ENCODE results near the gene PCK1. TPM values are rescaled to one million over a fixed set of nuclear protein-coding genes. Genes with fewer than 3 reads are reported as not detected.

The PCK1 gene
- total RNA-seq, 2 experiments from 2014 or later = not detected

DNA sequence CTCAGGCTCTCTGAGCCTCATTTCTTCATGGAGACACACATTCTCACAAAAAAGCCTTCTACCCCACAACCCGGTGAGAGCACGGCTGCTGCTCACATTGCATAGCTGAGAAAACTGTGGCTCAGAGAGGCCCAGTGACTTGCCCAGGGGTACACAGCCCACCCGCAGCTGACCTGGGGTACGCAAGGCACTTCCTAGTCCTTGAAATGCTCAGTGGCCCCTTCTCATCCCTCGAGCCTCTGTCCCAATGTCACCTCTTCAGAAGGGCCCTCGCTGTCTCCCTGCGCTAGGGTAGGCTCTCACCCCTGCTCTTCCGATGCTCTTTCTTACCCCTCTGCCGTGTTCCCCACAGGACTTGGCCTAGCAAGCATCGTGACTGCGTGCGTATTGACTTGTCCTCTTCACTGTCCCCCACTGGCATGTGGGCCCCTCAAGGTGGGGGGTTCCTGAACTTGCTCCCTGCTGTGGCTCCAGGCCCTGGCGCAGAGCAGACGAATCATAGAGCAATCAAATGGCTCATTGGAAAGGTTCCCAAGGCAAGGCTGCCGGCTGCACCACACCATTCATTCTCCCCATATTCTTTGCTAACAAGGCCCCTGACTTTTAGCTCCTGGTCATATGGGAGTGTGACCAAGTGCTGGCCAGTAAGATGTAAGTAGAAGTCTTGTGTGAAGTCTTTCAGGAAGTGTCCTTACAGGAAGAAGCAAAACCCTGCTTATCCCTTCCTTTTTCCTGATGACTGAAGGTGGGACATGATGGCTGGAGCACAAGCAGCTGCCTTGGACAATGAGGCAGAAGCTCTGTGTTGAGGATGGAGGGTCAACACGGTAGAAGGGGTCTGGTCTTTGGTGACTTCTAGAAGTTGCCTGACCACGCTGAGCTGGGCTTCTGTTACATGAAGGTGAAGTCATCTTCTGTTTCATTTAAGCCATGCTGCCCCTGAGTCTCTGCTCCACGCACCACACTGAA is 22.7 kb downstream of the PCK1 start:
- H3K27me3 Mint-ChIP-seq = peaks cover 50% of the 10 kb centered on the region

GRCh38 chr20:57584768-57585461 is 24.0 kb downstream of the PCK1 start:
- peaks cover 46% of the 10 kb centered on the region for H3K27me3 Mint-ChIP-seq
- ChIA-PET CTCF (no interaction called here), POLR2A (no interaction called here)
- intact Hi-C loops (cut with micrococcal nuclease) = no loop called here
- no peak overlapping the region for H3K27ac Mint-ChIP-seq
- no peaks in the 10 kb centered on the region for H3K4me1 Mint-ChIP-seq (ENCODE audit: low read depth)
- H3K36me3 Mint-ChIP-seq = no peaks in the 10 kb centered on the region
- H3K9me3 Mint-ChIP-seq = peaks cover 5% of the 10 kb centered on the region
- H3K4me3 Mint-ChIP-seq = no peak overlapping the region
- DNase-seq = no peak

More for the DNA sequence above, 22.7 kb downstream of the PCK1 start:
- peaks cover 5% of the 10 kb centered on the region for H3K9me3 Mint-ChIP-seq
- H3K4me1 Mint-ChIP-seq (ENCODE audit: low read depth) = no peaks in the 10 kb centered on the region
- intact Hi-C loops (cut with micrococcal nuclease) = no loop called here
- POLR2A ChIA-PET = no interaction called here
- H3K4me3 Mint-ChIP-seq = no peak overlapping the region
- no peak overlapping the region for H3K27ac Mint-ChIP-seq
- CTCF ChIA-PET = interaction anchor here (0.7 to 1.8 kb wide), 3 partner anchors 11 to 225 kb away, joined by 3 to 7 read pairs (median 3); no protein-coding TSS in a partner anchor
- H3K36me3 Mint-ChIP-seq = no peaks in the 10 kb centered on the region
- no peak for DNase-seq

DNA sequence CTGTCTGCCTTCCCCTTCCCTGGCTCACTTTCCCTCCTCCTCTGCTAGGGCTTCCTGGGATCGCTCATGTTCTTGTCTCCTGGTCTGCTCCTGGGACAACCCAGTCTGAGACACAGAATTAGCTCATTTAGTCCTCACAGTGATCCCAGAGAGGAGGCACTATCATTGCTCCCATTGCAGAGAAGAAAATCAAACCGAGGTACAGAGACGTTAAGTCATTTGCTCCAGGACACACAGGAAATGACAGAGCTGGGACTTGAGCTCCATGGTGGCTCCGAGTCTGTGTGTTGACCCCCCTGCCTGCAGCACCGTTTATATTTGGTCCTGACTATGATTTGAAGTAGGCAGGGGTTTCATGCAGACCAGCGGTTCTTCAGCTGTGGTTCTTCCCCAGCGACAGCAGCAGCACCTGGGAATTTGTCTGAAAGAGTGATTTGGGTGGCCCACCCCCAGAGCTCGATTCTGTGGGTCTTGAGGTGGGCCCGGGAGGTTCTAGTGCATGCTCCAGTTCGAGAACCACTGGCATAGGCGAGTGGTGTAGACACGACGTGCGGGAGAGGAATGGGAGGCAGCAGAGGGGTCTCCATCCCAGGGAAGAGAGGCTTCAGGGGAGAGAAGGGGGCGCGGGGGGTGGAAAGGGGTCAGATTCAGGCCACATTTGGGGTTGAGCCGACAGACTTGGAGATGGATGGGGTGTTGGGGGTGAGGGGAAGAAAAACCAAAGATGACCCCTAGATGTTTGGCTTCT is 24.7 kb downstream of the PCK1 start:
- H3K27ac Mint-ChIP-seq = no peak overlapping the region
- POLR2A ChIA-PET = no interaction called here
- no peak overlapping the region for H3K4me3 Mint-ChIP-seq
- DNase-seq = no peak
- H3K4me1 Mint-ChIP-seq (ENCODE audit: low read depth) = no peaks in the 10 kb centered on the region
- peaks cover 5% of the 10 kb centered on the region for H3K9me3 Mint-ChIP-seq
- no peaks in the 10 kb centered on the region for H3K36me3 Mint-ChIP-seq
- CTCF ChIA-PET = no interaction called here
- intact Hi-C loops (cut with micrococcal nuclease) = no loop called here
- peaks cover 39% of the 10 kb centered on the region for H3K27me3 Mint-ChIP-seq

DNA sequence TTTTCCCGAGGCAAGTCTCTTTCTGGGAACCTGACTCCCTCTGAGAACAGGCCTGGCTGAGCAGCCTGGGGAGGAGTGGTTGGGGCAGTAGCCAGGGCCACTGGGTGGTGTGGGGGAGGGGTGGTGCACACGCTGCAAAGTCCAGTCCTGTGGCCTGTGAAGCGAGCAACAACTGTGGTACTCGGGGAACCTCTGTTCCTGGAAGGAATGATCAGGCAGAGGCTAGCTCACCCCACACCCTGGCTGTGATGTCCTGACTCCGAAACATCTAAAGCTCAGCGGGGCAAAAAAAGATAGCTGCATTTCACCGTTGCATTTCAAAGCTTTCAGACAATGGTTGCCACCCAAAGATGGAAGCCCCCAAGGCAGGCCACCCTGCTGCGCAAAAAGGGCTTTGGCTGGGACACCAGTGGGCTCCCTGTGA is 25.5 kb downstream of the PCK1 start:
- no peak overlapping the region for H3K4me3 Mint-ChIP-seq

GRCh38 chr20:57586943-57587277 is 26.0 kb downstream of the PCK1 start:
- H3K4me3 Mint-ChIP-seq = no peak overlapping the region
- intact Hi-C loops (cut with micrococcal nuclease) = no loop called here
- ChIA-PET POLR2A (interaction anchor here (0.7 kb wide), 1 partner anchor 9 kb away, joined by 3 read pairs; no protein-coding TSS in a partner anchor), CTCF (no interaction called here)
- DNase-seq = no peak
- no peaks in the 10 kb centered on the region for H3K36me3 Mint-ChIP-seq
- no peak overlapping the region for H3K27ac Mint-ChIP-seq
- H3K27me3 Mint-ChIP-seq = peaks cover 29% of the 10 kb centered on the region
- no peaks in the 10 kb centered on the region for H3K4me1 Mint-ChIP-seq (ENCODE audit: low read depth)
- H3K9me3 Mint-ChIP-seq = peaks cover 5% of the 10 kb centered on the region

More for the DNA sequence above, 25.5 kb downstream of the PCK1 start:
- H3K27ac Mint-ChIP-seq = no peak overlapping the region
- H3K27me3 Mint-ChIP-seq = peaks cover 32% of the 10 kb centered on the region
- no peak for DNase-seq
- intact Hi-C loops (cut with micrococcal nuclease) = no loop called here
- CTCF ChIA-PET = no interaction called here
- H3K36me3 Mint-ChIP-seq = no peaks in the 10 kb centered on the region
- peaks cover 5% of the 10 kb centered on the region for H3K9me3 Mint-ChIP-seq
- no peaks in the 10 kb centered on the region for H3K4me1 Mint-ChIP-seq (ENCODE audit: low read depth)
- POLR2A ChIA-PET = interaction anchor here (0.7 kb wide), 1 partner anchor 10 kb away, joined by 3 read pairs; no protein-coding TSS in a partner anchor

DNA sequence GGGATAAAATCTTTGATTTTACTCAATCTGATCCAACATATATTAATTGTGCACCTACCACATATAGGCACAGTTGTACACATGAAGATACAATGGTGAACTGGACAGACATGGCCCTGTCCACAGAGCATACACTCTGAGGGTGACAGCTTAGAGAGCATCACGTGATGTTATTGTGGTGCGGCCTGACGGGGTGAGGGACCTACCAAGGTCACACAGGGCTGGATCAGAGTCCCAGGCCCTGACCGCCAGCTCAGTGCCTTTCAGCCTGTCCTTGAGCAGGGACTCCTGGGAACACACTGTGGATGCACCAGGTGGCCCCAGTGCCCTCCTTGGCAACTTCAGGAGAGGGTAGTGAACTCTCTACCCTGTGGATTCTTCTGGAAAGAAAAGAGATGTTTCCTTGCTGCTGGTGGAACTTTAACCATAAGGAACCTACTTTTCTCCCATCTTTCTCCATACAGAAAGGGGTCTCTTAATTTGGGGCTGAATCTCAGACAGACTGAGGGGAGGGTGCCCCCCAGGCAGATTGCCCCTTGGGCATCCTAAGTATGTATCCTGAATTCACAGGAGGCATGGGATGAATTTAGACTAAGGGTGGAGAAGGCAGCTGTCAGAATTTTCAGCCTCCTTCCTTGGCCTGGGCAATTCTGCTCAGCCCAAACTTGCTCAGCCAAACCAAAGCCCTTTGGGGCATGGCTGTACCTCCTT is 26.5 kb downstream of the PCK1 start:
- Mint-ChIP-seq H3K4me1 (ENCODE audit: low read depth) (no peaks in the 10 kb centered on the region), H3K27me3 (peaks cover 25% of the 10 kb centered on the region), H3K9me3 (peaks cover 5% of the 10 kb centered on the region), H3K4me3 (no peak overlapping the region), H3K36me3 (no peaks in the 10 kb centered on the region), H3K27ac (no peak overlapping the region)
- ChIA-PET POLR2A (no interaction called here), CTCF (interaction anchor here (1.3 kb wide), 1 partner anchor 9 kb away, joined by 4 read pairs; no protein-coding TSS in a partner anchor)
- DNase-seq = no peak
- intact Hi-C loops (cut with micrococcal nuclease) = no loop called here

- Mint-ChIP-seq H3K36me3 (no peaks in the 10 kb centered on the region), H3K4me3 (no peak overlapping the region), H3K27ac (no peak overlapping the region), H3K4me1 (ENCODE audit: low read depth) (no peaks in the 10 kb centered on the region), H3K27me3 (peaks cover 21% of the 10 kb centered on the region), H3K9me3 (peaks cover 5% of the 10 kb centered on the region)
- ChIA-PET CTCF (interaction anchor here (1.3 kb wide), 1 partner anchor 9 kb away, joined by 4 read pairs; no protein-coding TSS in a partner anchor), POLR2A (no interaction called here)
- DNase-seq = no peak
- intact Hi-C loops (cut with micrococcal nuclease) = no loop called here
These were observed 27.1 kb downstream of the PCK1 start for GRCh38 chr20:57587989-57588377.

- Mint-ChIP-seq H3K27ac (no peak overlapping the region), H3K4me3 (no peak overlapping the region), H3K36me3 (no peaks in the 10 kb centered on the region), H3K4me1 (ENCODE audit: low read depth) (no peaks in the 10 kb centered on the region), H3K27me3 (peaks cover 16% of the 10 kb centered on the region), H3K9me3 (peaks cover 5% of the 10 kb centered on the region)
- no peak for DNase-seq
- ChIA-PET POLR2A (interaction anchor here (0.5 kb wide), 1 partner anchor 1298 kb away, joined by 3 read pairs; no protein-coding TSS in a partner anchor), CTCF (interaction anchor here (1.3 kb wide), 1 partner anchor 8 kb away, joined by 4 read pairs; no protein-coding TSS in a partner anchor)
- intact Hi-C loops (cut with micrococcal nuclease) = no loop called here
These were observed 27.7 kb downstream of the PCK1 start for GRCh38 chr20:57588596-57588995.

GRCh38 chr20:57589123-57589727 is 28.3 kb downstream of the PCK1 start:
- no peaks in the 10 kb centered on the region for H3K4me1 Mint-ChIP-seq (ENCODE audit: low read depth)
- DNase-seq = no peak
- ChIA-PET CTCF (no interaction called here), POLR2A (interaction anchor here (0.5 kb wide), 1 partner anchor 1297 kb away, joined by 3 read pairs; no protein-coding TSS in a partner anchor)
- H3K9me3 Mint-ChIP-seq = peaks cover 5% of the 10 kb centered on the region
- H3K4me3 Mint-ChIP-seq = no peak overlapping the region
- peaks cover 12% of the 10 kb centered on the region for H3K27me3 Mint-ChIP-seq
- H3K27ac Mint-ChIP-seq = no peak overlapping the region
- H3K36me3 Mint-ChIP-seq = no peaks in the 10 kb centered on the region
- intact Hi-C loops (cut with micrococcal nuclease) = no loop called here

- ChIA-PET CTCF (no interaction called here), POLR2A (no interaction called here)
These were observed 29.0 kb downstream of the PCK1 start for GRCh38 chr20:57589728-57590484.

More at GRCh38 chr20:57589728-57590484, 29.0 kb downstream of the PCK1 start:
- DNase-seq = no peak
- peaks cover 5% of the 10 kb centered on the region for H3K9me3 Mint-ChIP-seq
- H3K27ac Mint-ChIP-seq = no peak overlapping the region
- intact Hi-C loops (cut with micrococcal nuclease) = loop anchor here (10.0 kb wide), 1 partner anchor 205 kb away; no protein-coding TSS in a partner anchor
- peaks cover 11% of the 10 kb centered on the region for H3K27me3 Mint-ChIP-seq
- no peaks in the 10 kb centered on the region for H3K4me1 Mint-ChIP-seq (ENCODE audit: low read depth)
- no peaks in the 10 kb centered on the region for H3K36me3 Mint-ChIP-seq
- H3K4me3 Mint-ChIP-seq = no peak overlapping the region
